PC-3 (cell line): ENCODE data around the gene DPPA4. TPM values are rescaled to one million over a fixed set of nuclear protein-coding genes. Genes with fewer than 3 reads are reported as not detected.

Experiments used
- ATAC-seq: fragments of 200-7000 bp; cut with Tn5 transposase; 2 replicates; pipeline ENCODE4 v1.9.1; 2020; ENCODE audit warnings: mild to moderate bottlenecking, moderate library complexity
- BruUV-seq: library from RNA; stranded (reverse); fragments of 400-500 nt; replicated peaks from 2 replicates; lab custom pipeline; 2021; lab: Mats Ljungman, UMichigan
- CTCF ChIA-PET: fragments of 300-600 bp; sonication (Branson Sonifier 250); formaldehyde crosslinking; loops from one replicate; lab custom pipeline; 2022; ENCODE audit warnings: antibody characterized with exemption; lab: Charles Lee
- POLR2A ChIA-PET: fragments of 300-600 bp; sonication (Branson Sonifier 250); formaldehyde crosslinking; loops from one replicate; lab custom pipeline; 2022; ENCODE audit warnings: antibody characterized with exemption; ENCODE audit not compliant: unreplicated experiment; lab: Charles Lee
- DNase-seq: peaks from one replicate; pipeline ENCODE4 v3.0.0-alpha.2; 2015
- H2AFZ ChIP-seq: fragments of 300-600 bp; sonication (generic); 2 replicates; pipeline ENCODE4 v1.6.0; 2016; ENCODE audit warnings: antibody characterized with exemption, low read length
- H3F3A ChIP-seq: fragments of 300-600 bp; sonication (generic); one replicate; pipeline ENCODE4 v1.6.0; 2017; ENCODE audit warnings: antibody characterized with exemption, low read length, control low read depth, mild to moderate bottlenecking; ENCODE audit not compliant: unreplicated experiment
- H3K27ac ChIP-seq: fragments of 300-600 bp; sonication (generic); 2 replicates; pipeline ENCODE4 v1.5.1; 2016; ENCODE audit warnings: mild to moderate bottlenecking, low read length
- H3K27me3 ChIP-seq: fragments of 300-600 bp; sonication (generic); 2 replicates; pipeline ENCODE4 v1.6.1; 2016; ENCODE audit warnings: low read length, mixed read lengths
- H3K36me3 ChIP-seq: fragments of 300-600 bp; sonication (generic); 2 replicates; pipeline ENCODE4 v1.6.1; 2016; ENCODE audit warnings: low read depth, mixed run types, low read length, mixed read lengths
- H3K4me1 ChIP-seq: fragments of 300-600 bp; sonication (generic); 2 replicates; pipeline ENCODE4 v1.5.1; 2016; ENCODE audit warnings: low read length; ENCODE audit not compliant: insufficient read depth
- H3K4me2 ChIP-seq: fragments of 300-600 bp; sonication (generic); 2 replicates; pipeline ENCODE4 v1.6.0; 2016; ENCODE audit warnings: low read length
- H3K4me3 ChIP-seq: fragments of 300-600 bp; sonication (generic); 2 replicates; pipeline ENCODE4 v1.5.1; 2016; ENCODE audit warnings: mild to moderate bottlenecking, low read length, mixed read lengths
- H3K79me2 ChIP-seq: fragments of 300-600 bp; sonication (generic); 2 replicates; pipeline ENCODE4 v1.6.1; 2017; ENCODE audit warnings: low read length, mixed read lengths
- H3K9ac ChIP-seq: fragments of 300-600 bp; sonication (generic); 2 replicates; pipeline ENCODE4 v1.6.0; 2016; ENCODE audit warnings: mild to moderate bottlenecking, low read length
- H3K9me2 ChIP-seq: fragments of 300-600 bp; sonication (generic); replicated peaks from 2 replicates; pipeline ENCODE4 v1.6.1; 2016; ENCODE audit warnings: mixed run types, low read length, mixed read lengths
- H3K9me3 ChIP-seq: fragments of 300-600 bp; sonication (generic); 2 replicates; pipeline ENCODE4 v1.6.1; 2016; ENCODE audit warnings: low read length, mixed read lengths
- H4K20me1 ChIP-seq: fragments of 300-600 bp; sonication (generic); 2 replicates; pipeline ENCODE4 v1.6.1; 2016; ENCODE audit warnings: low read length, mixed read lengths
- EZH2 ChIP-seq: fragments of 300-600 bp; sonication (generic); IDR thresholded peaks from one replicate; pipeline ENCODE4 v1.6.1; 2017; ENCODE audit warnings: antibody characterized with exemption, mild to moderate bottlenecking, low read length; ENCODE audit not compliant: unreplicated experiment
- EZH2phosphoT487 ChIP-seq: fragments of 300-600 bp; sonication (generic); IDR thresholded peaks from 2 replicates; pipeline ENCODE4 v1.6.1; 2018; ENCODE audit warnings: mild to moderate bottlenecking, antibody characterized with exemption, low read length, borderline replicate concordance
- intact Hi-C: fragments of 100-400 bp; cut with micrococcal nuclease; formaldehyde crosslinking; loops from 2 replicates; pipeline ENCODE4 v1.9.0; 2023
- total RNA-seq: library from RNA; depleted of rRNA; stranded (reverse); fragments of >200 nt; gene quantifications from 2 replicates; pipeline ENCODE4 v1.2.3, GENCODE V29; 2014; rRNA removed
- TF ChIP-seq, protein P1 (sequence below): fragments of 300-600 bp; sonication (generic); conservative IDR thresholded peaks from 2 replicates; pipeline ENCODE4 v1.5.1; 2017; ENCODE audit warnings: antibody characterized with exemption, low read depth, mild to moderate bottlenecking, low read length

The DPPA4 gene
- total RNA-seq, 1 experiment from 2014 or later = not detected

DNA sequence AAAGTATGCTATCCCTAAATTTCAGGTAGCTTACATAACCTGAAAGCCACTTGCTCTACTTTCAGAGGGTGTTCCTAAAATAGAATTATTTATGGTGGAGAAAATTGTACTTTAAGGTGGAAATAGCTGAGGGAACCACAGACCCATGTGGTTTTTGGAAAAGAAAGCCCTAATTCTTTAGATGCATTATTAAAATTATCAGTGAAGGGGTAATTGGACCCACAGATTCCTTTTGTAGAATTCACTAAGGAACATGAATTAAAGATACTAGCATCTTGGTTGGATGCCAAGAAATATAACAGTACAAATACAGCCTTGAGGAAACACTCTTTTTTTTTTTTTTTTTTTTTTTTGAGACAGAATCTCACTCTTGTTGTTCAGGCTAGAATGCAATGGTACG lies 58.8 kb downstream of the DPPA4 start:
- ATAC-seq (no peak), DNase-seq (no peak)
- Histone ChIP-seq H2AFZ (no peak overlapping the region), H3K4me2 (no peak overlapping the region), H3K27me3 (peaks cover 7% of the 10 kb centered on the region; the same call in 1 of the 2 replicates), H3K9me3 (no peaks in the 10 kb centered on the region), H3K9ac (no peak overlapping the region), H3K36me3 (no peaks in the 10 kb centered on the region), H3K27ac (no peak overlapping the region), H3K79me2 (no peaks in the 10 kb centered on the region), H3K9me2 (no peaks in the 10 kb centered on the region), H3K4me3 (no peak overlapping the region), H4K20me1 (no peaks in the 10 kb centered on the region), H3K4me1 (no peaks in the 10 kb centered on the region), H3F3A (no peaks in the 10 kb centered on the region)
- POLR2A ChIA-PET = no interaction called here
- CTCF ChIA-PET = no interaction called here
- TF ChIP-seq EZH2 (no peak), EZH2phosphoT487 (no peak)
- TF ChIP-seq, protein P1, sequence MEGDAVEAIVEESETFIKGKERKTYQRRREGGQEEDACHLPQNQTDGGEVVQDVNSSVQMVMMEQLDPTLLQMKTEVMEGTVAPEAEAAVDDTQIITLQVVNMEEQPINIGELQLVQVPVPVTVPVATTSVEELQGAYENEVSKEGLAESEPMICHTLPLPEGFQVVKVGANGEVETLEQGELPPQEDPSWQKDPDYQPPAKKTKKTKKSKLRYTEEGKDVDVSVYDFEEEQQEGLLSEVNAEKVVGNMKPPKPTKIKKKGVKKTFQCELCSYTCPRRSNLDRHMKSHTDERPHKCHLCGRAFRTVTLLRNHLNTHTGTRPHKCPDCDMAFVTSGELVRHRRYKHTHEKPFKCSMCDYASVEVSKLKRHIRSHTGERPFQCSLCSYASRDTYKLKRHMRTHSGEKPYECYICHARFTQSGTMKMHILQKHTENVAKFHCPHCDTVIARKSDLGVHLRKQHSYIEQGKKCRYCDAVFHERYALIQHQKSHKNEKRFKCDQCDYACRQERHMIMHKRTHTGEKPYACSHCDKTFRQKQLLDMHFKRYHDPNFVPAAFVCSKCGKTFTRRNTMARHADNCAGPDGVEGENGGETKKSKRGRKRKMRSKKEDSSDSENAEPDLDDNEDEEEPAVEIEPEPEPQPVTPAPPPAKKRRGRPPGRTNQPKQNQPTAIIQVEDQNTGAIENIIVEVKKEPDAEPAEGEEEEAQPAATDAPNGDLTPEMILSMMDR = no peak
- no TSS peak for BruUV-seq
- intact Hi-C loops = loop anchor here (10.0 kb wide), 1 partner anchor 456 kb away; no protein-coding TSS in a partner anchor

DNA sequence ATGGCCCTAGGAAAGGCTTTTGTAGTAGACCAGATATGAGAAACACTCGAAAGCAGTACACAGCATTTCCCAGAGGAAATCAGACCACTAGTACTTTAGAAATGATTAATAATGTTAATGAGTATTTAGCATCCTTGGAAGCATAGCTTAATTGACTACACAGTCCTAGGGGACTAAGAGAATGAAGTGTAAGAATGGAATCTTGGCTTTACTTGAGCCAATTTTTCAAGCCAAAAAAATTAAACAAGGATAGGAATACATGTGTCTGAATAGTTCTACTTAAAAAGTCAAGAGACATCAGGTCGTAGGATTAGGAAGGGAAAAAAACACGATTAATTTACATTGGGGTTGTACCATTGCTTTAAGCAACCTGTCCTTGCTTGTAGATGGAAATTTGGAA lies 59.2 kb downstream of the DPPA4 start:
- Histone ChIP-seq H2AFZ (no peak overlapping the region), H3K27ac (no peak overlapping the region), H3K36me3 (no peaks in the 10 kb centered on the region), H3K27me3 (peaks cover 7% of the 10 kb centered on the region; the same call in 1 of the 2 replicates), H3F3A (no peaks in the 10 kb centered on the region), H3K9me2 (no peaks in the 10 kb centered on the region), H3K4me3 (no peak overlapping the region), H3K4me1 (no peaks in the 10 kb centered on the region), H3K9ac (no peak overlapping the region), H3K9me3 (no peaks in the 10 kb centered on the region), H3K4me2 (no peak overlapping the region), H4K20me1 (no peaks in the 10 kb centered on the region), H3K79me2 (no peaks in the 10 kb centered on the region)
- TF ChIP-seq, protein P1 = no peak
- no peak for TF ChIP-seq EZH2phosphoT487
- TF ChIP-seq EZH2 = no peak
- ATAC-seq = no peak
- ChIA-PET CTCF (no interaction called here), POLR2A (no interaction called here)
- DNase-seq = no peak
- intact Hi-C loops = loop anchor here (10.0 kb wide), 1 partner anchor 457 kb away; no protein-coding TSS in a partner anchor
- BruUV-seq = no TSS peak

Other genes starting within 250 kb of the DPPA4 start
- gene MORC1, start 219.4 kb downstream of the DPPA4 start, total RNA-seq = not detected in 2 replicates
- gene C3orf85, start 200.8 kb downstream of the DPPA4 start, total RNA-seq = not detected in 2 replicates
- gene DPPA2, start 21.0 kb downstream of the DPPA4 start, total RNA-seq = not detected in 2 replicates